Choroid plexus epithelial cell (primary cell): Measurements from ENCODE around the gene TMEM151B.

Experiments
- DNase-seq: peaks from one replicate; pipeline ENCODE4 v3.0.0-alpha.2; 2010; ENCODE audit warnings: low read depth
- H3K4me3 ChIP-seq: 2 replicates; pipeline ENCODE4 v1.5.1; 2011; ENCODE audit warnings: low read depth, mild to moderate bottlenecking, control low read depth, low read length, moderate library complexity
- TF ChIP-seq, protein P1 (sequence below): conservative IDR thresholded peaks from 2 replicates; pipeline ENCODE4 v1.5.1; 2011; ENCODE audit warnings: low read depth, mild to moderate bottlenecking, control low read depth, inconsistent platforms, low read length, moderate library complexity

The TMEM151B gene

DNA sequence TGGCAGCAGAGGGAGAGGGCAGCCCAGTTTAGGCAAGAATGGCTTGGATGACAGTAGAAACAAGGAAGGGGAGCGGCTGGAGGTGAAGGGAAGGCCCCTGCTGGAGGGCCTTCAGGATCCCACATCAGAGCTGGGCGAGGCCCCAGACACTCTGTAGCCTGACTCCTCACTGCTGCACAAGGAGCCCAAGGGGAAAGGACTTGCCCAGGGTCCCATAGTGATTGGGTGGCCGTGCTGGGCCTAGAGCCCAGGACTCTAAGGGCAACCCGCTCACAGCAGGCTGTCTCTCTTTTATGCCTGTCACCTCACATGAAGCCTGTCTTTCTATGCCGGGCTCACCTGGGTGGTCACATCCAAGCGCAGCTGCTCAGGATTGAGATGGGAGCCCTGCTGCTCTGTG lies 33.6 kb downstream of the TMEM151B start:
- no peak overlapping the region for H3K4me3 ChIP-seq
- DNase-seq, result no peak
- TF ChIP-seq, protein P1, sequence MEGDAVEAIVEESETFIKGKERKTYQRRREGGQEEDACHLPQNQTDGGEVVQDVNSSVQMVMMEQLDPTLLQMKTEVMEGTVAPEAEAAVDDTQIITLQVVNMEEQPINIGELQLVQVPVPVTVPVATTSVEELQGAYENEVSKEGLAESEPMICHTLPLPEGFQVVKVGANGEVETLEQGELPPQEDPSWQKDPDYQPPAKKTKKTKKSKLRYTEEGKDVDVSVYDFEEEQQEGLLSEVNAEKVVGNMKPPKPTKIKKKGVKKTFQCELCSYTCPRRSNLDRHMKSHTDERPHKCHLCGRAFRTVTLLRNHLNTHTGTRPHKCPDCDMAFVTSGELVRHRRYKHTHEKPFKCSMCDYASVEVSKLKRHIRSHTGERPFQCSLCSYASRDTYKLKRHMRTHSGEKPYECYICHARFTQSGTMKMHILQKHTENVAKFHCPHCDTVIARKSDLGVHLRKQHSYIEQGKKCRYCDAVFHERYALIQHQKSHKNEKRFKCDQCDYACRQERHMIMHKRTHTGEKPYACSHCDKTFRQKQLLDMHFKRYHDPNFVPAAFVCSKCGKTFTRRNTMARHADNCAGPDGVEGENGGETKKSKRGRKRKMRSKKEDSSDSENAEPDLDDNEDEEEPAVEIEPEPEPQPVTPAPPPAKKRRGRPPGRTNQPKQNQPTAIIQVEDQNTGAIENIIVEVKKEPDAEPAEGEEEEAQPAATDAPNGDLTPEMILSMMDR, result no peak

DNA sequence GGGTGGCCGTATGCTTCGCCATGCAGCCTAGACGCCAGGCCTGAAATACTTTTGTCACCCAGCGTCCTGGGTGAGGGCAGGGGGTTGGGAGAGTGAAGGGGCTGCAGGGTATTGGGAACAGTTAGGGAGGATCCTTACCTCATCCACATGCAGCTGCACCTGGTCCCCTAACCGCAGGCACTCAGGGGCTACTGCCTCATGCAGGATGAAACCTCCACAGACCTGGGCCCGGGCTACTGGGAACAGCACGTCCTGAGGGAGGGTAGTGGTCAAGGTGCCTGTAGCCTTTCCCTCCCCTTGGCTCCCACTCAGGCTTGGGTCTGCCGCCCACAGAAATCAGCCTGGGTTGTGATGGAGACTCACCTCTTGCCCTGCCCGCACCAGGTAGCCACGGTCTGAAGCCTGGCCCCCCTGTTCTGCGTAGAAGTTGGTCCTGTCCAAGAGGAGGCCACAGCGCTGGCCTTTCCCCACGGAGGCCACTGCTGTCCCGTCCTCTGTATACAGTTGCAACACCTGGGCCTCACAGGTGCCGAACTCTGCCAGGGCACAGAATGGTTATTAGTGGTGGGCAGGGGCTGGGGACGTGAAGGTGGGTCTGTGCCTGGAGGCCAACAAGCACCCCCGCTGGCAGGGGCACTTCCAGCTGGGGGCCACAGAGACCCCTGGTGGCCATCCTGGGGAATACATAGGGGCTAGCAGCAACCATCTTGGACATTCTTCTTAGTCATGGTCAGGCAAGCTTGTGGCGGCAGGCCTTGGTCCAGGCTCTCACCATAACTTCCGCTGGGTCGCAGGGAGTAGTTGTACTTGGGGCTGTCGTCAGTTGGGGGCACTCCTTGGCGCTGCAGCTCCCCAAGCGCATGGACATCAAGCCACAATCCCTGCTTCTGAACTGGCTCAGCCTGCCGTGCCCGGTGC lies 34.3 kb downstream of the TMEM151B start:
- DNase-seq, result peak; percentile 61
- TF ChIP-seq, protein P1, result peak; percentile 83
- no peak overlapping the region for H3K4me3 ChIP-seq

DNA sequence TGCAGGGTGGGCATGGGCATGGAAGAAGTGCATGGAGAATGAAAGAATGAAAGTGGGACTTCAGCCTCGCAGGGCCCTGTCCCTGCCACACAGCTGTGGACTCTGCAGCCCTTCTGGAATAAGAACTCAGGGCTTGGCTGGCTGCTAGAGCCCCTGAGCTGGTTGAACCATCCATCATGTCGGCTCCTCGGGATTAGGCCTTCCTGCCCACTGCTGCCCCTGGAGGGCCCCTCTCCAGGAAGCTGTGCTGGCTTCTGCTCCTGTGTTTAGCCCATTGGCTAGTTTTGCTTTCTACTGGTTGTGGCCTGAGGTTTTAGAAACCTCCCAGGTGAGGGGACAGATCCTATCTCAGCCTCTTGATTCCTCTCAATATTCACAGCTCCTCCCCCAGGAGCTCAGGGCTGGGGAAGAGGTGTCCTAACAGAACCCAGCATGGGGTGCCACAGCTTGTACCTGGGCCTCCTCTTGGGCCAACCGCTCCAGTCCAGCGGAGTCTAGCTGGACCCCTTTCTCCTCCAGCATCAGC lies 35.0 kb downstream of the TMEM151B start:
- TF ChIP-seq, protein P1, result no peak
- no peak for DNase-seq
- no peak overlapping the region for H3K4me3 ChIP-seq

DNA sequence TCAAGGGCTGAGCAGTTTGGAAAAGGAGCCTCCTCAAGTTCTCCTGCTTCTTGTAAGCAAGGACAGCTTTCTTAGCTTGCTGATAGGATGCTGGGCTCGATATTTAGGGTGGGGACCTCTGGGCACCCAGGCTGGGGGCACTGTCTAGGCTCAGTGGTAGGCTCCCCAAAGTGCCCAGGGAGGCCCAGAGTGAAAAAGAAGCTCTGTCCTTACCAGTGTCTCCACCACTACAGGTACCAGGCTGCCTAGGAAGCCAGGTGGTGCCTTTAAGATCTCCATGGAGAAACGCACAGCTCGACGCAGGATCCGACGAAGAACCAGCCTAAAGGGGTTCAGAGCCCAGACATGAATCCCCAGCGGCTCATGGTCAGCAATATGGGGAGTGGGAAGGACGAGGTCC lies 36.5 kb downstream of the TMEM151B start:
- no peak overlapping the region for H3K4me3 ChIP-seq
- TF ChIP-seq, protein P1, result no peak
- DNase-seq, result no peak

DNA sequence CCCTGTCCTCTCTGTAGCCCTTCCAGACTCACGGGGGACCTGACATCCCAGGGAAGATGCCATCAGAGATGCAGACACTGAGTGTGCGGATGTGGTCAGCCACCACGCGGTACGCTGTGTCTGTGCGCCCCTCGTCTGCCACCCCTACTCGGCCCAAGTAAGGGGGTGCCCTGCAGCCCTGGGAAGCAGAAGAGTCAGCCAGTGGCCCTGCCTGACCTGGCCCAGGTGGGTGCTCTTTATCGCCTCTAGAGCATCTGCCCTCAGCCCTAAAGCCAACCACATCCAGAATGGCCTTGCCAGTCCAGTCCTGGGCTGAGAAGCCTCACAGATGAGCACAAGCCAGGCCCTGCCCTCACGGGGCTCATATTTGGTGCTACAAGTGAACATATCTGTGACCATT lies 37.0 kb downstream of the TMEM151B start:
- DNase-seq, result no peak
- TF ChIP-seq, protein P1, result no peak
- no peak overlapping the region for H3K4me3 ChIP-seq

DNA sequence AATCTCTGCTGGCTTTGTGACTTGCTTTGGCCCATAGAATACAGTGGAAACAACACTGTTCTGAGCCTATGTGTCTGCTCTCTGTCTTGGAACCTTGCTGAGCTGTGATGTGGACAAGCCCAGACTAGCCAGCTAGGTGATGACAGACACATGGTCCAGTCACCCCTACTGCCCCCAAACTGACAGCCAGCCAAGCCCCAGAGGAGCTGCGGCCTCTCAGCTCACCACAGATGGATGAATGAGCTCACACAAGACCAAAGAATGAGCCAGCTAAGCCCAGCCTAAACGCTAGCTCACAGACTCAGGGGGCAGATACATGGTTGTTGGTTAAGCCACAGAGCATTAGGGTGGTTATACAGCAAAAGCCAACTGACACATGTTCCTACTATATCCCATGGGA lies 38.8 kb downstream of the TMEM151B start:
- TF ChIP-seq, protein P1, result no peak
- peak; percentile 38 for DNase-seq
- H3K4me3 ChIP-seq, result no peak overlapping the region
